HG03342 (cell line): ENCODE results near the gene SSR2.
A peak's percentile ranks its signal among the peaks of the same experiment; 100 is the strongest.

Source experiments
- ATAC-seq: cut with Tn5 transposase; IDR thresholded peaks from one replicate; pipeline ENCODE4 v1.9.1; 2021; ENCODE audit warnings: mild to moderate bottlenecking, moderate library complexity; ENCODE audit not compliant: unreplicated experiment

Gene SSR2

GRCh38 chr1:156020293-156021092, at the start of gene SSR2:
Gene SSR2, minus strand, starts transcription at chr1:156020951. Its CDS starts 784 bp downstream, at chr1:156020167.
- peak; percentile 98 for ATAC-seq

- ATAC-seq = no peak
These were observed 49.8 kb upstream of the SSR2 start for GRCh38 chr1:156070548-156070947.

GRCh38 chr1:156069490-156070455, 49.0 kb upstream of the SSR2 start:
- ATAC-seq = no peak

- ATAC-seq = no peak
These were observed 46.5 kb upstream of the SSR2 start for GRCh38 chr1:156067262-156067661.

- no peak for ATAC-seq
These were observed 45.1 kb upstream of the SSR2 start for GRCh38 chr1:156065871-156066270.

- no peak for ATAC-seq
These were observed 44.5 kb upstream of the SSR2 start for GRCh38 chr1:156065212-156065611.

GRCh38 chr1:156064615-156065014, 43.9 kb upstream of the SSR2 start:
- no peak for ATAC-seq

GRCh38 chr1:156063997-156064285, 43.2 kb upstream of the SSR2 start:
- ATAC-seq = no peak

GRCh38 chr1:156062189-156062588, 41.4 kb upstream of the SSR2 start:
- no peak for ATAC-seq

- no peak for ATAC-seq
These were observed 40.3 kb upstream of the SSR2 start, which contains the start of gene RAB25 for GRCh38 chr1:156060937-156061636. Gene RAB25, plus strand, starts transcription at chr1:156061160. Its CDS starts 241 bp downstream, at chr1:156061401.

GRCh38 chr1:156056326-156056849, 35.6 kb upstream of the SSR2 start:
- no peak for ATAC-seq

- ATAC-seq = no peak
These were observed 34.7 kb upstream of the SSR2 start for GRCh38 chr1:156055281-156056048.

GRCh38 chr1:156054500-156055280, 33.9 kb upstream of the SSR2 start, which contains the start of gene LAMTOR2:
Gene LAMTOR2, plus strand, starts transcription at chr1:156054782. Its CDS starts 108 bp downstream, at chr1:156054890.
- ATAC-seq = peak; percentile 75

- peak; percentile 49 for ATAC-seq
These were observed 33.2 kb upstream of the SSR2 start, which contains the start of gene UBQLN4 for GRCh38 chr1:156053768-156054499. Gene UBQLN4, minus strand, starts transcription at chr1:156053798. Its CDS starts 97 bp downstream, at chr1:156053701.

- ATAC-seq = no peak
These were observed 32.4 kb upstream of the SSR2 start for GRCh38 chr1:156052862-156053767.

- ATAC-seq = no peak
These were observed 30.4 kb upstream of the SSR2 start for GRCh38 chr1:156051011-156051725.

- ATAC-seq = no peak
These were observed 29.6 kb upstream of the SSR2 start for GRCh38 chr1:156050376-156050775.
